ENCODE results near the gene MYB. TPM values are rescaled to one million over a fixed set of nuclear protein-coding genes. Genes with fewer than 3 reads are reported as not detected.

MYB gene
- polyA plus RNA-seq, 3 donors from 2014 or later: 0.24 TPM; not detected in 2

DNA sequence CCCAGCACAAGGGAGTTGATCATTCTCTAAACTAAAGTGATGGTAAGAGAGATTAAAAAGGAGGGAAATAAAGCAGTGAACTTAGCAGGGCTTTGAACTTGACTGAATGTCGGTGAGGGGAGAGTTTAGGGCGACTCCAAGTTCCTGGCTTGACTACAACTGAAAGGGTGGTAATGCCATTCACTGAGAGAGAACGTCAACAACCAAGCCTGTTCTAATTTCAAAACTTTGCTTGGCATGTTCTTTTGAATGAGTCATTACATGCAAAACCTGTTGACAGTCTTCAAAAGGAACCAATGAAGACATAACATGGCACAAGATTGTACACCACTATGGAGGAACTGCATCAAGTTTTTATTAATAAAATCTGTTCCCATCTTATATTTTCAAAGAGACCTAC lies 10.3 kb upstream of the MYB start:
- H3K36me3 Mint-ChIP-seq: no peaks in the 10 kb centered on the region
- H3K27ac Mint-ChIP-seq: no peak overlapping the region
- no peaks in the 10 kb centered on the region for H3K4me1 Mint-ChIP-seq
- peaks cover 0 to 3% (median 2%) of the 10 kb centered on the region in 3 donors for H3K27me3 Mint-ChIP-seq (ENCODE audit: low read depth in 3 of 3)
- DNase-seq: no peak
- H3K9me3 Mint-ChIP-seq: no peaks in the 10 kb centered on the region
- no peak overlapping the region for H3K4me3 Mint-ChIP-seq

DNA sequence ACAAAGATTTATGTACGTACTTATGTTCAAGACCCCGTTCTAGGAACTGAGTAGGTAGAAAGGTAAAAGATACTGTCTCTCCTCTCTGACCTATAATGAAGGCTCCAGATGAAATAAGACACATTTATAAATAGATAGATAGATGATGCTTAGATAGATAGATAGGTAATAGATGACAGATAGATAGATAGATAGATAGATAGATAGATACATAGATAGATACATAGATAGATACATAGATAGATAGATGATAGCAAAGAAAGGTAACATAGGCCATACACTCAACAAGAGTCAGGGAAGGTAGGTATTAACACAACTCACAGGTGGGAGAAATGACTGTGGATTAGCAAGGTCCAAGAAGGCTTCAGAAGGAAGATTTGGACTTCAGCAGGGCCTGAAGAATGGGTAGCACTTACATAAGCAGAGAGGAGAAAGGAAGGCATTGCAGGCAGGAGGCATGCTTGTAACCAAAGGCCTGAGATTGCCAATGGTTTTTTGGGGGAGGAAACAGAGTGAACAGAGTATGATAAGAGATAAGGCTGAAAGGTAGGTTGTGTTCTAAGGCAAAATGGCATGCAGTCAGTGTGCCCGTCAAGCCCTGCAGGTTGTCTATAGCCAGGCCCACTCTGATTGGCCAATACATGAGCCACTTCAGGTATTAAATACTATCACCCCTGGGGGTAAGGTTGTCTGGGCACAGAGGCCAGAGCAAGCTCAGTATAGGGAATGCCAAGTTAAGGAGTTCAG lies 7.7 kb upstream of the MYB start:
- peaks cover 0 to 2% (median 0%) of the 10 kb centered on the region in 3 donors for H3K27me3 Mint-ChIP-seq (ENCODE audit: low read depth in 3 of 3)
- H3K4me1 Mint-ChIP-seq: no peaks in the 10 kb centered on the region

DNA sequence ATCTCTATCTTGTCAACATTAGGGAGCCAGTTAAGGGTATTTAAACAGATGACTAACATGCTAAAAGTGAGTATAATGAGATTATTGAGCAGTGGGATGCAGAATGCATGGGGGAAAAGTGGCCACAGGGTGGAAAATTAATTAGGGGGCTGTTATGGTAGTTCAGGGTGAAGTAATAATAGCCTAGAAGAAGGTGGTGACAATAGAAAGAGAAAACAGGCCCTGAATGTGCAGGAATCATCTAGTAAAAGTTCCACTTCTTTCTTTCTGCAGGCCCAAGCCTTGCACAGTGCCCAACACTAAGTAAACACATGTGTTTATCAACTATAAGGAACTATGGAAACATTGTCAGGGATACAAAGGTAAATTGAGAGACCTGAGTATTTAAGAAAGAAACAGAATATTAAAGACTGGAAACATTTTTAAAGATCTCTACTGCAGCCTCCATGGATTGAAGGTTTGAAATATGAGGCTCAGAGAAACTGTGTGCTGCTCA lies 7.1 kb upstream of the MYB start:
- Mint-ChIP-seq H3K36me3 (no peaks in the 10 kb centered on the region), H3K4me1 (no peaks in the 10 kb centered on the region), H3K9me3 (no peaks in the 10 kb centered on the region), H3K27ac (no peak overlapping the region), H3K4me3 (no peak overlapping the region), H3K27me3 (ENCODE audit: low read depth in 3 of 3) (peaks cover 0 to 2% (median 0%) of the 10 kb centered on the region in 3 donors)
- DNase-seq: no peak

More for the DNA sequence above, 7.7 kb upstream of the MYB start:
- Mint-ChIP-seq H3K27ac (no peak overlapping the region), H3K4me3 (no peak overlapping the region), H3K9me3 (no peaks in the 10 kb centered on the region), H3K36me3 (no peaks in the 10 kb centered on the region)
- DNase-seq: no peak

DNA sequence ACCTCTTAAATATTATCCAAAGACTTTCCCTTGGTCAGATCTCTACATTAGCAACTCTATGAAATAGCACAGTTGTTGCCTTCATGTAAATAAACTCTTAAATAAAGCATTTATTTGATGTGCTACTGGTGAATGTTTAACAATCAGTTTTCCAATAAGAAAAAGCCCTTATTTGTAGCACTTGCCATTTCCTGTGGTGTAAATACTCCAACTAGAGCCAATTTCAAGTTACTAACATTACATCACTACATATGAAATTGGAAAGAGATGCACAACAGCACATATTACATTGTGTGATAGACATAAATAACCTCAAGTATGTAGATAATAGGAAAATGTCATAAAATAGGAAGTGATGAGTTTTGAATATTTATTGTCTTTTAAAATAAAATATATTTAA lies 5.0 kb upstream of the MYB start:
- no peak overlapping the region for H3K4me3 Mint-ChIP-seq
- peaks cover 5 to 11% of the 10 kb centered on the region in 2 donors for H3K4me1 Mint-ChIP-seq

DNA sequence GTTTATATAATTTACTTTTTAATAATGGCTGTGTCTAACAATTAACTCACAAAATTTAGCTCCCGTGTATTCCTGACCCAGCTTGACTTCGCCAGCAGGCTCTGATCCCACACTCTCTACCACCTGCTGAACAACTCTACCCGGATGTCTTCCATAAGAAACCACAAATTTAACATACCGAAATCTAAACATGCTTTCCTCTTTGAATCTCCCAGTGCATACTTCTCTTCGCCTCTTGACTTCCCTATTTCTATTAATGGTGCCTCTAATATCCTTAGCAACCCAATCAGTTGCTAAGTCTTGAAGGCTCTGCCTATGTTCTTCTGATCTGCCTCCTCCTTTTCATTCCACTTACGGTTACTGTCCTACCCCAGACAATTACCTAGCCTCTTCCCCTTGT lies 4.6 kb upstream of the MYB start:
- peaks cover 5 to 11% of the 10 kb centered on the region in 2 donors for H3K4me1 Mint-ChIP-seq
- peaks cover 0 to 8% (median 0%) of the 10 kb centered on the region in 3 donors for H3K27me3 Mint-ChIP-seq (ENCODE audit: low read depth in 3 of 3)
- H3K9me3 Mint-ChIP-seq: no peaks in the 10 kb centered on the region
- no peak for DNase-seq
- no peak overlapping the region for H3K4me3 Mint-ChIP-seq
- no peaks in the 10 kb centered on the region for H3K36me3 Mint-ChIP-seq
- H3K27ac Mint-ChIP-seq: no peak overlapping the region

More for the DNA sequence above, 5.0 kb upstream of the MYB start:
- Mint-ChIP-seq H3K9me3 (no peaks in the 10 kb centered on the region), H3K27ac (no peak overlapping the region), H3K27me3 (ENCODE audit: low read depth in 3 of 3) (peaks cover 0 to 8% (median 0%) of the 10 kb centered on the region in 3 donors), H3K36me3 (no peaks in the 10 kb centered on the region)
- DNase-seq: no peak

DNA sequence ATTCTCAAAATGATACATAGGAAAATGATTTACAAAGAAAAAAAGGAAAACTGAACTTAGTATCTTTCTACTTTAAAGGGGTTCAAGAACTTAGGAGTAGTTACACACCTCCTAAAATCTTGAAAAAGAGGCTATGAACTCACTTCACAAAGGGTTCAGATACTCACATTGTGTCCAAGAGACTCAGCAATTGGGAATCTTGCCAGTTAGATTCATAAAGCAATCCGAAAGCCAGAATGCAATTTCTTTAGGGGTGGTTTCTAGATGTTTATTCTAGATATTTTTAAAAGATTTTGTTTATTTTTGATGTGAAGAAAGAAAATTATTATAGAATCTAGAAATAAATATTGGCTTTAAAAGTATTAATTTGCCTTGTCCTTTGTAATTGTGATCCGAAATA lies 1.7 kb upstream of the MYB start:
- no peak overlapping the region for H3K27ac Mint-ChIP-seq
- no peak for DNase-seq
- H3K4me3 Mint-ChIP-seq: peak overlapping the region in 2 of 5 donors; percentile 77 to 81
- H3K9me3 Mint-ChIP-seq: no peaks in the 10 kb centered on the region
- no peaks in the 10 kb centered on the region for H3K36me3 Mint-ChIP-seq
- peaks cover 2 to 16% (median 6%) of the 10 kb centered on the region in 3 donors for H3K27me3 Mint-ChIP-seq (ENCODE audit: low read depth in 3 of 3)
- H3K4me1 Mint-ChIP-seq: peaks cover 22 to 34% of the 10 kb centered on the region in 2 donors

DNA sequence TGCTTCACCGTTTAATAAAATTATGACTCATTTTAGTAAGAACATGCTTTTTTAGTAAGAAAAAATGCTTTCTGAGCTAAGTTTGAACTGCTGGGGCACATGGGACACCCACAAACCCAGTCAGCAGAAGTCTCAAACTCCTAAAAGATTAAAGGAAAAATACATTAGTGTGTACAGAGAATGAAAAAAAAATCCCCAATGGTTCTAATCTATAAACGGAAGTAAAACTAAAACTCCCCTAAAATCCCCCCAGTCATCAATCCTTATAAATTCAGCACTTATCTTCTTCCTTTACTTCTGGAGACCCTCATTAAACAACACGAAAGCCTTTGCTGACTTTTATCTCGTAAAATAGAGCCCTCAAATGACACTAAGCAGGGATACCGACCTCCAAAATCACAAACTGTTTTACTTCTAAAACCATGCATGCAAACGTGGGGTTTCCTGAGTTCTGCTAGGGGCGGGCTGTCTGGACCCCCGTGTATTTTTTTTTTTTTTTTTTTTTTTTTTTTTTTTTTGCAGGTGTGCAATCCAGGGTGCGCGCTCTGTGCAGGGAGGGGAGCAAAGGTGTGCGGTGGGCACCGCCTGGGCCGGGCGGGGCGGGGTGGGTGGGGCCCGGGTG lies 1.1 kb upstream of the MYB start:
- no peaks in the 10 kb centered on the region for H3K9me3 Mint-ChIP-seq
- no peaks in the 10 kb centered on the region for H3K36me3 Mint-ChIP-seq
- H3K4me3 Mint-ChIP-seq: peak overlapping the region; percentile 59 to 82 (median 80)
- H3K4me1 Mint-ChIP-seq: peaks cover 22 to 34% of the 10 kb centered on the region in 2 donors
- peaks cover 2 to 16% (median 6%) of the 10 kb centered on the region in 3 donors for H3K27me3 Mint-ChIP-seq (ENCODE audit: low read depth in 3 of 3)
- DNase-seq: no peak
- H3K27ac Mint-ChIP-seq: peak overlapping the region in 1 of 6 donors; percentile 57

DNA sequence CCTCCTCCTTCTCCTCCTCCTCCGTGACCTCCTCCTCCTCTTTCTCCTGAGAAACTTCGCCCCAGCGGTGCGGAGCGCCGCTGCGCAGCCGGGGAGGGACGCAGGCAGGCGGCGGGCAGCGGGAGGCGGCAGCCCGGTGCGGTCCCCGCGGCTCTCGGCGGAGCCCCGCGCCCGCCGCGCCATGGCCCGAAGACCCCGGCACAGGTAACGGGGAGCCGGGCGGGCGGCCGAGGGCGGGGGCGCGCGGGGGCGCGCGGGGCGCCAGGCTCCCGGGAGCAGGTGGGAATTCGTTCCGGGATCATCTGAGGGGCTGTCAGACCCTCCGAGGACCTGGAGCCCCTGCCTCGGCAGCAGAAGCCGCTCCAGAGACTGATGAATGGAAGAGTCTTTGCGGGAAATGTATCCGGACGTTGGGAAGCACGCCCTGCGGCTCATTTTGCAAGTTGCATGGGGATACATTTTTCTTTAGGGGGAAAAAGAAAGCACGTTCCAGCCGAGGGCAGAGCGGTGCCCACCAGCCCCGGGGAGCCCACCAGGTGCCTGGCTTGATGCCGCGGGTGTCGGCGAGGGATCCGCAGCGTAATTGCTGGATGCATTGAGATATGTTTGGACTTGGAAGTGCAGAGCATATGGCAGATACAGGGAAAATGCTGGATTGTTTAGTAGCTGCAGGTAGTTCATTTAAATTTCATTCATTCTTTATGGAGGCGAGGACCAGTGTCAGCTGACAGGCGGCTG lies 394 bp downstream of the MYB start:
- Mint-ChIP-seq H3K4me1 (peaks cover 22 to 34% of the 10 kb centered on the region in 2 donors), H3K27me3 (ENCODE audit: low read depth in 3 of 3) (peaks cover 2 to 16% (median 8%) of the 10 kb centered on the region in 3 donors), H3K9me3 (no peaks in the 10 kb centered on the region), H3K27ac (peak overlapping the region in 1 of 6 donors; percentile 3), H3K4me3 (peak overlapping the region; percentile 85 to 98 (median 88)), H3K36me3 (no peaks in the 10 kb centered on the region)
- peak; percentile 6 to 20 (median 17) for DNase-seq

DNA sequence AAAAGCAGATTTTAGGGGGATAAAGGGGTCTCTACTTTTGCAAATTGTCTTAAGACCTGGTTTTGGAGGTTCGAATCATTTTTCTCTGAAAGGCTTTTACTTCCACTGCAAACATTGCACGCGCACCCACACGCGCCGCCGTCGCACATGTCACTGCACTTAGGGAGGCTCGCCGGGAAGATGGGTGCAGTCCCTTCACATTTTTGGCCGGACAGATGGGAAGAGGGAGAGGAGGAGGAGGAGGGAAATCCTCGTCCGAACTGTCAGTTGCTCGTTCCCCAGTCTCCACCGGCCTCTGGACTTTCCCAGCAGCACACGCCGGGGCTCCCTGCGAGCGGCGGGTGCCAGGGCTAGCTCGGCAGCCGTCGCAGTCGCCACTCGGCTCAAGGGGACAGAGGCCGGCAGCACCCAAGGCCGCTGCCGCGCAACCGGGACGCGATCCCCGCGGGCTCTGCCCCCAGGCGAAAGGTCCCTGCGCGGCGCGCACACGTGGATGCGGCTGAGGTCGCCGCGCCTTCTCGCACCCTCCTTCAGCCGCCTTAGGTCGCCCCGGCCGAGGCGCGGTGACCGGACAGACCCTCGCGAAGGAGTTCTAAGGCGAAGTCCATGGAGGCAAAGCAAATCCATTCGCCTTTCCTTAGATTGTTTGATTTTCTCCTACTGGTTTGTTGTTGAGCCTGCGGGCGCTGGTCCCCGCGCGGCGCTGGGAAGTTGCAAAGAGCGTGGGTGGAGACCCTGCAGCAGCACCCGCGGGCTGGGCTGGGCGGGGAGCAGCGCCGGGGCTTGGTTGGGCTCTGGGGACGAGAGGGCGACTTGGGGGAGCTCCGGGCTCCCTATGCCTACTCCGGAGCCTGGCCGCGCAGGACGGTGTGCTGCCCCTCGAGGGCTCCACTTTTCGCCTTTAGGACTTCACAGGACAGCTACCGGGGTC lies 1.2 kb downstream of the MYB start:
- Mint-ChIP-seq H3K27ac (peak overlapping the region in 1 of 6 donors; percentile 3), H3K4me1 (peaks cover 22 to 34% of the 10 kb centered on the region in 2 donors), H3K9me3 (no peaks in the 10 kb centered on the region), H3K4me3 (peak overlapping the region; percentile 85 to 98 (median 88)), H3K36me3 (no peaks in the 10 kb centered on the region), H3K27me3 (ENCODE audit: low read depth in 3 of 3) (peaks cover 2 to 16% (median 8%) of the 10 kb centered on the region in 3 donors)
- peak; percentile 14 to 17 (median 15) for DNase-seq

DNA sequence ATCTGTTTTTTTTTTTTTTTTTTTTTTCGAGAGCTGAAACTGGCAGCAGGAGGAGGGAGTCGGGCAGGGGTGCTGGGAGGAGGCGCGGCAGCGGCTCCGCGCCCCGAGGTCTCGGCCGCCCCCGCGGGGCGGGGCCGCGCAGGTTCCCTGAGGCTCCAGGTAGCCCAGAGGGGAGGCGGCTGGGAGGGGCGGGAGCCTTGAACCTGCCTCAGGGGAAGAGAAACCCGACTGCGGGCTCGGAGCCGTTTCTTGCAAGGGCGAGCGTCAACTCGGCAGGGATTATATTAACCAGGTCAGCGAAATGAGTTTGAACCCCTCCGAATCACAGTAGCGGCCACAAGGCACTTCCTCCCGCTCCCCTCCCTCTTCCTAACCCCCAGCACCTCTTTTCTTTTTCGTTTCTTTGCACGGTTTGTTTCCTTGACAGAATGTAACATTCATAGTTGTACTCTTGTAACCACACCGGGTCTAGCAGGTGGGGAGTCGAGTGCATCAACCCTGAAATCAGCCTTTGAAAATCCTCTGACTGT lies 2.0 kb downstream of the MYB start:
- Mint-ChIP-seq H3K27ac (peak overlapping the region in 3 of 6 donors; percentile 3 to 57 (median 48)), H3K36me3 (no peaks in the 10 kb centered on the region), H3K27me3 (ENCODE audit: low read depth in 3 of 3) (peaks cover 2 to 16% (median 8%) of the 10 kb centered on the region in 3 donors), H3K4me1 (peaks cover 22 to 34% of the 10 kb centered on the region in 2 donors), H3K4me3 (peak overlapping the region; percentile 85 to 98 (median 88)), H3K9me3 (no peaks in the 10 kb centered on the region)
- DNase-seq: peak; percentile 17 to 25 (median 18)

DNA sequence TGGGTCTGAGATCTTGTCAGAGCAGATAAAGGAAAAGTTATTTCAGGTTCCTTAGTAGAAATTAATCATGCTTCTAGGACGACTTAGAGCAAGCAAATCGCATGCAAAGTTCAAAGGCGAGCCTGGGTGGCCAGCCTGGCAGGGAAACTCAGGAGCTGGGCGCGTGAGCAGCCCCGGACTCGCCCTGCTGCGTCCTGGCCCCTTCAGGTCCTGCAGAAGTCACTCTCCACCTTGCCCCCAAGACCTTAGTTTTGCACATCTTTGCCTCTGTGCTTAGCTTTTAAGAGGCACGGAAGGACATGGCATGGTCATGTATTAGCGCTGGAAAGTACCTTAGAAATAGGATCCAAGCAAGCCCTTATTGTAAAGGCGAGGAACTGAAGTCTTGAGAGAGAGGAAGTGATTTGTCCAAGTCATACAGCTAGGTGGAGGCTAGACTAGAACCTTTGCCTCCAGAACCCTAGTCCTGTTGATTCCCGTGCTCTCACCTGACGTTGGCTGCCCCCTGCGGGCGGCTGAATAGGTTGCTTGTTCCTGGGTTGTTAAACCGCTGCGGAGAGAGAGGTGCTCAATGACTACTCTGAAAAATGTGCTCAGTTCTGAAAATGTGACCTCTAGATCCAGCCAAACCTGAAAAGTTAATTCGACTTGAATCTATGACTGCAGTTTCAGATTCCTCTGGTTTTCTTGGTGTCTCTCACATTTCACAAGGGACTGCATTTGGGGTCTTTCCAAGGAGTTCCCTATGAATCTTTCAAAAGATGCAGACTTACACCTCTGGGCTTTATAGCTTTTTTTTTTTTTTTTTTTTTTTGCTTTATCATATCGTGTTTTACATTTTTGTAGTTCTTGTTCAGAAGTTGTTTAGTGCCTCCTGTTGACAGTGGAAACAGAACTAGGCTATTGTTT lies 2.7 kb downstream of the MYB start:
- no peaks in the 10 kb centered on the region for H3K36me3 Mint-ChIP-seq
- peaks cover 22 to 34% of the 10 kb centered on the region in 2 donors for H3K4me1 Mint-ChIP-seq
- H3K27me3 Mint-ChIP-seq (ENCODE audit: low read depth in 3 of 3): peaks cover 2 to 16% (median 8%) of the 10 kb centered on the region in 3 donors
- H3K9me3 Mint-ChIP-seq: no peaks in the 10 kb centered on the region
- H3K4me3 Mint-ChIP-seq: peak overlapping the region; percentile 85 to 98 (median 87)
- peak; percentile 54 to 59 (median 57) for DNase-seq
- H3K27ac Mint-ChIP-seq: peak overlapping the region in 1 of 6 donors; percentile 48

DNA sequence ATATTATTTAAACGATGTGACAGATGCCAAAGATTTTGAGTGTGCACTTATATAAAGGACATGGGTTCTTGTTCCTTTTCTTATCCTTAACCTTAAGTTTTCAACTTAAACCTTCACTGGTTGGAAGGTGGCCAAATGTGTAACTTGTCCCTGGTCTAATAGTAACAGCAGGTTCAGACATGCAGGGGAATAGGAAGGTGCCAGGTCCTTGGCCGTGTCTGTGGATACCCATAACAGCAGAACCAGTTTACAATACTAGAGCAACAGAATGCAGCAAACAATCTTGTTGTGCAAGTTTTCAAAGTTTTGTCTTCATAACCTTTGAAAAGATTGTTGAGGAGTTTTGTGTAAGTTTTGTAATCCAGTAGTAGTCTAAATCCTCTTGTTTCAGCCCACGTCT lies 4.4 kb downstream of the MYB start:
- Mint-ChIP-seq H3K4me3 (no peak overlapping the region), H3K36me3 (no peaks in the 10 kb centered on the region), H3K27ac (no peak overlapping the region), H3K9me3 (no peaks in the 10 kb centered on the region), H3K4me1 (peaks cover 20 to 25% of the 10 kb centered on the region in 2 donors), H3K27me3 (ENCODE audit: low read depth in 3 of 3) (peaks cover 3 to 12% (median 8%) of the 10 kb centered on the region in 3 donors)
- DNase-seq: no peak
